ENCODE data around the gene LRRC75B. TPM values are rescaled to one million over a fixed set of nuclear protein-coding genes. Genes with fewer than 3 reads are reported as not detected.

Gene LRRC75B
- total and polyA plus RNA-seq, 2 of the 13 experiments (the other 11 are each of a cell fraction or from before 2014, with no cell fraction given): 11.8 to 34.8 TPM

DNA sequence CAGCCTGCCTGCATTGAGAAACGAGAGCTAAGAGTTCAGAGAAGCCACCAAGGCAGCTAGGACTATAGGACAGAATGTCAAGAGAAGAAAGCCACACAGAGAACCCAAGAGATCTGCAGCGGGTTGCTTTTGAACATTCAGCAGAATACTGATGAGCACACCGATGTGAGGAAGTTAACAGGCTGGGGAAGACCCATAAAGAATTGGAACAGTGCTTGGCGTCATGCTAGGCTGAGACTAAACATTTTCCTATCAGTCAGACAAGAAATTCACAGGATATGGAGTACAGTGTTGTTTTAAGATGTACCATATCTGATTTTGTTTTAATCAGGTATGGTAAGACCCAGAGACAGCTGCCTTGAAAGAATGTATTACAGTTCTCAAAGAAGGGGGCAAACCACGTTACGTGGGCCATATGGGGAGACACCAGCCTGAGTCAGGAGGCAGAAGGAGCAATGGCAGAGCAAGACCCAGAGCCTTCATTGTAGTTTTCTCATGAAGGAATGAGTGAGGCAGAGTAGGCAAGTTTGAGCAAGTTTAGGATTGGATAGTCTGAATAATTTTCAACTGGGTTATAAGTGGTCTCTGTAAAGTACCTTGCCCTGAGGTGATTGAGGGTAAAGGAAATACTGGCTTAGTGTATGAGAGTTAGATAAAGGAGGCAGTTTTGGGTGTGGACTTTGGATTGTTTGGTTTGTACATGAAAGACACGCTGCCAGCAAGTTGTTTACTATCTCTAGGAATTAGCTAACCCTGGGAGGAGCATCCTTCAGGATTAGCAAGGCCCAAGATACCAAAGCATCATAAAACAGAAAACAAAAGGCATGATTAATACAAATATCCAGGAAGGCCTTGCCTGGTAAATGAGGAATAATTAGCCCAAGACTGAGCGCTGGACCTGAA, 14.3 kb downstream of the LRRC75B start (continued):
- TF ChIP-seq, protein P1, sequence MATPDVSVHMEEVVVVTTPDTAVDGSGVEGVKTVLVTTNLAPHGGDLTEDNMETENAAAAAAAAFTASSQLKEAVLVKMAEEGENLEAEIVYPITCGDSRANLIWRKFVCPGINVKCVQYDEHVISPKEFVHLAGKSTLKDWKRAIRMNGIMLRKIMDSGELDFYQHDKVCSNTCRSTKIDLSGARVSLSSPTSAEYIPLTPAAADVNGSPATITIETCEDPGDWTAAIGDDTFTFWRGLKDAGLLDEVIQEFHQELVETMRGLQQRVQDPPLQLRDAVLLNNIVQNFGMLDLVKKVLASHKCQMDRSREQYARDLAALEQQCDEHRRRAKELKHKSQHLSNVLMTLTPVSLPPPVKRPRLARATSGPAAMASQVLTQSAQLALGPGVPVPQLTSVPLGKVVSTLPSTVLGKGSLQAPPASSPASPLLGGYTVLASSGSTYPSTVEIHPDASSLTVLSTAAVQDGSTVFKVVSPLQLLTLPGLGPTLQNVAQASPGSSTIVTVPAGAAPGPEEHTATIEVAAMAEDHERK (CRISPR knock-in tag; IDR thresholded peaks at IDR 0.05; ENCODE audit: low read depth): no peak
- TF ChIP-seq, protein P2, sequence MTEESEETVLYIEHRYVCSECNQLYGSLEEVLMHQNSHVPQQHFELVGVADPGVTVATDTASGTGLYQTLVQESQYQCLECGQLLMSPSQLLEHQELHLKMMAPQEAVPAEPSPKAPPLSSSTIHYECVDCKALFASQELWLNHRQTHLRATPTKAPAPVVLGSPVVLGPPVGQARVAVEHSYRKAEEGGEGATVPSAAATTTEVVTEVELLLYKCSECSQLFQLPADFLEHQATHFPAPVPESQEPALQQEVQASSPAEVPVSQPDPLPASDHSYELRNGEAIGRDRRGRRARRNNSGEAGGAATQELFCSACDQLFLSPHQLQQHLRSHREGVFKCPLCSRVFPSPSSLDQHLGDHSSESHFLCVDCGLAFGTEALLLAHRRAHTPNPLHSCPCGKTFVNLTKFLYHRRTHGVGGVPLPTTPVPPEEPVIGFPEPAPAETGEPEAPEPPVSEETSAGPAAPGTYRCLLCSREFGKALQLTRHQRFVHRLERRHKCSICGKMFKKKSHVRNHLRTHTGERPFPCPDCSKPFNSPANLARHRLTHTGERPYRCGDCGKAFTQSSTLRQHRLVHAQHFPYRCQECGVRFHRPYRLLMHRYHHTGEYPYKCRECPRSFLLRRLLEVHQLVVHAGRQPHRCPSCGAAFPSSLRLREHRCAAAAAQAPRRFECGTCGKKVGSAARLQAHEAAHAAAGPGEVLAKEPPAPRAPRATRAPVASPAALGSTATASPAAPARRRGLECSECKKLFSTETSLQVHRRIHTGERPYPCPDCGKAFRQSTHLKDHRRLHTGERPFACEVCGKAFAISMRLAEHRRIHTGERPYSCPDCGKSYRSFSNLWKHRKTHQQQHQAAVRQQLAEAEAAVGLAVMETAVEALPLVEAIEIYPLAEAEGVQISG (CRISPR knock-in tag; IDR thresholded peaks at IDR 0.05): no peak
- TF ChIP-seq REXO4 (CRISPR knock-in tag; IDR thresholded peaks at IDR 0.05; ENCODE audit: borderline replicate concordance) (no peak), ZNF605 (CRISPR knock-in tag; IDR thresholded peaks at IDR 0.05) (peak; percentile 50; the same call in 1 of the 2 replicates), ZNF816 (CRISPR knock-in tag; IDR thresholded peaks at IDR 0.05; ENCODE audit: borderline replicate concordance) (no peak), SMAD1 (CRISPR knock-in tag; IDR thresholded peaks at IDR 0.05; ENCODE audit: borderline replicate concordance, low read depth) (no peak), SP1 (IDR thresholded peaks at IDR 0.05) (no peak), SP1 (CRISPR knock-in tag; IDR thresholded peaks at IDR 0.05) (0 out of 2 replicates have a peak, but pooled peaks have one; percentile 14), ZNF124 (CRISPR knock-in tag; IDR thresholded peaks at IDR 0.05) (no peak), ZNF205 (CRISPR knock-in tag; IDR thresholded peaks at IDR 0.05) (peak; percentile 64; the same call in 1 of the 2 replicates), CCDC6 (CRISPR knock-in tag; IDR thresholded peaks at IDR 0.05) (peak; percentile 53; the same call in 1 of the 2 replicates), NR1H2 (CRISPR knock-in tag; IDR thresholded peaks at IDR 0.05; ENCODE audit: borderline replicate concordance, low read depth) (no peak), THAP11 (CRISPR knock-in tag; IDR thresholded peaks at IDR 0.05) (peak; percentile 55; the same call in 1 of the 2 replicates), HNRNPK (IDR thresholded peaks at IDR 0.05; ENCODE audit: low read depth, low read length, poor library complexity, severe bottlenecking) (no peak), RXRB (CRISPR knock-in tag; IDR thresholded peaks at IDR 0.05; ENCODE audit: borderline replicate concordance) (peak; percentile 90), PAWR (CRISPR knock-in tag; IDR thresholded peaks at IDR 0.05; ENCODE audit: borderline replicate concordance) (no peak), ZNF761 (CRISPR knock-in tag; conservative IDR thresholded peaks at IDR 0.05) (no peak), NFYC (CRISPR knock-in tag; IDR thresholded peaks at IDR 0.05) (no peak), NR3C1 (CRISPR knock-in tag; IDR thresholded peaks at IDR 0.05) (no peak), PHB2 (IDR thresholded peaks at IDR 0.05; ENCODE audit: partially characterized antibody) (no peak), SP2 (CRISPR knock-in tag; IDR thresholded peaks at IDR 0.05) (no peak)
- TF ChIP-seq, protein P3, sequence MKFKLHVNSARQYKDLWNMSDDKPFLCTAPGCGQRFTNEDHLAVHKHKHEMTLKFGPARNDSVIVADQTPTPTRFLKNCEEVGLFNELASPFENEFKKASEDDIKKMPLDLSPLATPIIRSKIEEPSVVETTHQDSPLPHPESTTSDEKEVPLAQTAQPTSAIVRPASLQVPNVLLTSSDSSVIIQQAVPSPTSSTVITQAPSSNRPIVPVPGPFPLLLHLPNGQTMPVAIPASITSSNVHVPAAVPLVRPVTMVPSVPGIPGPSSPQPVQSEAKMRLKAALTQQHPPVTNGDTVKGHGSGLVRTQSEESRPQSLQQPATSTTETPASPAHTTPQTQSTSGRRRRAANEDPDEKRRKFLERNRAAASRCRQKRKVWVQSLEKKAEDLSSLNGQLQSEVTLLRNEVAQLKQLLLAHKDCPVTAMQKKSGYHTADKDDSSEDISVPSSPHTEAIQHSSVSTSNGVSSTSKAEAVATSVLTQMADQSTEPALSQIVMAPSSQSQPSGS (CRISPR knock-in tag; IDR thresholded peaks at IDR 0.05): peak; percentile 63; the same call in 1 of the 2 replicates
- TF ChIP-seq, protein P4, sequence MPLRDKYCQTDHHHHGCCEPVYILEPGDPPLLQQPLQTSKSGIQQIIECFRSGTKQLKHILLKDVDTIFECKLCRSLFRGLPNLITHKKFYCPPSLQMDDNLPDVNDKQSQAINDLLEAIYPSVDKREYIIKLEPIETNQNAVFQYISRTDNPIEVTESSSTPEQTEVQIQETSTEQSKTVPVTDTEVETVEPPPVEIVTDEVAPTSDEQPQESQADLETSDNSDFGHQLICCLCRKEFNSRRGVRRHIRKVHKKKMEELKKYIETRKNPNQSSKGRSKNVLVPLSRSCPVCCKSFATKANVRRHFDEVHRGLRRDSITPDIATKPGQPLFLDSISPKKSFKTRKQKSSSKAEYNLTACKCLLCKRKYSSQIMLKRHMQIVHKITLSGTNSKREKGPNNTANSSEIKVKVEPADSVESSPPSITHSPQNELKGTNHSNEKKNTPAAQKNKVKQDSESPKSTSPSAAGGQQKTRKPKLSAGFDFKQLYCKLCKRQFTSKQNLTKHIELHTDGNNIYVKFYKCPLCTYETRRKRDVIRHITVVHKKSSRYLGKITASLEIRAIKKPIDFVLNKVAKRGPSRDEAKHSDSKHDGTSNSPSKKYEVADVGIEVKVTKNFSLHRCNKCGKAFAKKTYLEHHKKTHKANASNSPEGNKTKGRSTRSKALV (CRISPR knock-in tag; IDR thresholded peaks at IDR 0.05): no peak

Measured in HepG2 (cell line).